Measurements from ENCODE around the gene PTPRD.

DNA sequence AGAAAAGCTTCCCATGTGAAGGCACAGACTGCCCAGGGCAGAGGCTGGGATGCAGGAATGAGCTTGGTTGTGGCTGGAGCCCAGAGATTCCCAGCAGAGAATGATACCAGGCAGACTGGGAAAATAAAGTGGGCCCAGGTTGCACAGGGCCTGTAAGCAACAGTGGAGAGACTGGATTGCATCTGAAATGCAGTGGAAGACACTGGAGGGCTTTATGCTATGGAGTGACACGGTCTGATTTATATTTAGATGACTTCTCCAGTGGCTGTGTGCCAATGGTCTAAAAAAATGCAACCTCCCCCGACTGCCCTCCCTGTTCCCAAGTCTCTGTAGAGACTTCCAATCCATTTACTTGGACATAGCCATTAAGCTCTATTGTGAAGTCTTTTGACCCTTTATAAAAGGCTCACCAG, 1862.2 kb downstream of the PTPRD start:
- TF ChIP-seq EZH2 (IDR thresholded peaks at IDR 0.05; ENCODE audit: borderline replicate concordance, low read depth, low read length, poor library complexity, severe bottlenecking): no peak
- TF ChIP-seq, protein P1, sequence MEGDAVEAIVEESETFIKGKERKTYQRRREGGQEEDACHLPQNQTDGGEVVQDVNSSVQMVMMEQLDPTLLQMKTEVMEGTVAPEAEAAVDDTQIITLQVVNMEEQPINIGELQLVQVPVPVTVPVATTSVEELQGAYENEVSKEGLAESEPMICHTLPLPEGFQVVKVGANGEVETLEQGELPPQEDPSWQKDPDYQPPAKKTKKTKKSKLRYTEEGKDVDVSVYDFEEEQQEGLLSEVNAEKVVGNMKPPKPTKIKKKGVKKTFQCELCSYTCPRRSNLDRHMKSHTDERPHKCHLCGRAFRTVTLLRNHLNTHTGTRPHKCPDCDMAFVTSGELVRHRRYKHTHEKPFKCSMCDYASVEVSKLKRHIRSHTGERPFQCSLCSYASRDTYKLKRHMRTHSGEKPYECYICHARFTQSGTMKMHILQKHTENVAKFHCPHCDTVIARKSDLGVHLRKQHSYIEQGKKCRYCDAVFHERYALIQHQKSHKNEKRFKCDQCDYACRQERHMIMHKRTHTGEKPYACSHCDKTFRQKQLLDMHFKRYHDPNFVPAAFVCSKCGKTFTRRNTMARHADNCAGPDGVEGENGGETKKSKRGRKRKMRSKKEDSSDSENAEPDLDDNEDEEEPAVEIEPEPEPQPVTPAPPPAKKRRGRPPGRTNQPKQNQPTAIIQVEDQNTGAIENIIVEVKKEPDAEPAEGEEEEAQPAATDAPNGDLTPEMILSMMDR (conservative IDR thresholded peaks at IDR 0.05; ENCODE audit: low read depth, low read length): no peak
